ENCODE results near the gene ANKFY1.

DNA sequence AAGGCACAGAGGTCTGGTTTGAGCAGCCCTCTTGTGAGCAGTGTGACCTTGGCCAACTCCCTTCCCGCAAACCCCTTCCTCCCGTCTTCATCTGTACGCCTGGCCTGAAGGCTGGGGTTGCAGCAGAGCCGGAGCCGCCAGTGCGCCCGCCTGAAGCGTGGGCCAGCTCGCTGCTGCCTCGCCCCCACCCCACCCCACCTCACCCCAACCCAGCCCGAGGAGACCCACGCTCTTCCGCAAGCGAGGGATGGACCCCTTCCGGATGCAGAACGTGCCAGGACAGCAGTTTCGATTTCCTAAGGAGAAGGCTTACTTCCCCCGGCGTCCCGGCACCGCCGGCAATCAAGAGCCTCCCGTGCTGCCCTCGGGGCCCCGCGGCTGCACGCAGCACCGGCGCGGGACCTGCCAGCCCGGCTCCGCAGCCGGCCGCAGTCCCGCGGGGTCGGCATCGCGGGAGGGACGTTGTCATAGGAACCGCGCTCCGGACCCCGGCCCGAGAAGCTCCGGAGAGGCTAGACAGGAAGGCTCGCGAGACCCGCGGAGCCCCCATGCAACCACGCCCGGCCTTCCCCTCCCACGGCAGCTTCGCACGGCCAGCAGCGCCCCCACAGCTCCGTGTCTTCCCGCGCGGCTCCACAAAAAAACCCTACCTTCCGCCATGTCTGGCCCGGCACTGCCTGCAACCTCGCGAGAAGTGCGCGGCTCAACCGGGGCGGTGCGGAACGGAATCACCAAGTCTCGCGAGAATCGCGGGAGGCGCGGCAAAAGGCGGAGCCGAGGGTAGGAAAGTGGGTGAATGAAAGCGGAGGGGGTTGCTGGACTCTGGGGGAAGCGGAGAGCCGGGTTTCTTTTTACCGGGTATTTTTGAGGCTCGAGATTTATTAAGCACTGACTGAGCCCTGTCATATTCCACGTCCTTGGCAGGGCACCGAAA is at the start of gene ANKFY1:
- peak; percentile 70 to 75 for TF ChIP-seq POLR2A (IDR thresholded peaks at IDR 0.05)
- TF ChIP-seq, protein P1, sequence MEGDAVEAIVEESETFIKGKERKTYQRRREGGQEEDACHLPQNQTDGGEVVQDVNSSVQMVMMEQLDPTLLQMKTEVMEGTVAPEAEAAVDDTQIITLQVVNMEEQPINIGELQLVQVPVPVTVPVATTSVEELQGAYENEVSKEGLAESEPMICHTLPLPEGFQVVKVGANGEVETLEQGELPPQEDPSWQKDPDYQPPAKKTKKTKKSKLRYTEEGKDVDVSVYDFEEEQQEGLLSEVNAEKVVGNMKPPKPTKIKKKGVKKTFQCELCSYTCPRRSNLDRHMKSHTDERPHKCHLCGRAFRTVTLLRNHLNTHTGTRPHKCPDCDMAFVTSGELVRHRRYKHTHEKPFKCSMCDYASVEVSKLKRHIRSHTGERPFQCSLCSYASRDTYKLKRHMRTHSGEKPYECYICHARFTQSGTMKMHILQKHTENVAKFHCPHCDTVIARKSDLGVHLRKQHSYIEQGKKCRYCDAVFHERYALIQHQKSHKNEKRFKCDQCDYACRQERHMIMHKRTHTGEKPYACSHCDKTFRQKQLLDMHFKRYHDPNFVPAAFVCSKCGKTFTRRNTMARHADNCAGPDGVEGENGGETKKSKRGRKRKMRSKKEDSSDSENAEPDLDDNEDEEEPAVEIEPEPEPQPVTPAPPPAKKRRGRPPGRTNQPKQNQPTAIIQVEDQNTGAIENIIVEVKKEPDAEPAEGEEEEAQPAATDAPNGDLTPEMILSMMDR (IDR thresholded peaks at IDR 0.05 in 4 of 5, conservative IDR thresholded peaks at IDR 0.05 in 1 of 5), result peak in 2 of 5 experiments; percentile 21 to 35

All from gastrocnemius medialis (tissue), 4 donors.